Upper lobe of right lung (tissue), 1 donor: Measurements from ENCODE around the gene EFCAB13. TPM values are rescaled to one million over a fixed set of nuclear protein-coding genes. Genes with fewer than 3 reads are reported as not detected.
"Not testable (repeated sequence)": the region's sequence is repeated elsewhere in the genome, so short reads cannot be mapped to it uniquely, and the experiment has no call there.

Experiments used
- ATAC-seq: fragments of 200-7000 bp; cut with Tn5 transposase; one replicate; pipeline ENCODE4 v1.9.1; 2020; ENCODE audit warnings: mild to moderate bottlenecking, moderate library complexity
- DNase-seq: peaks from one replicate; pipeline ENCODE4 v3.0.0-alpha.2; 2020
- H3K27ac ChIP-seq: fragments of 200-600 bp; one replicate; pipeline ENCODE4 v1.8.0; 2022
- H3K27me3 ChIP-seq: fragments of 200-600 bp; one replicate; pipeline ENCODE4 v1.8.0; 2022; ENCODE audit warnings: mild to moderate bottlenecking
- H3K36me3 ChIP-seq: fragments of 200-600 bp; one replicate; pipeline ENCODE4 v1.8.0; 2022
- H3K4me1 ChIP-seq: fragments of 200-600 bp; one replicate; pipeline ENCODE4 v1.8.0; 2022
- H3K4me3 ChIP-seq: fragments of 200-600 bp; one replicate; pipeline ENCODE4 v1.8.0; 2022; ENCODE audit warnings: mild to moderate bottlenecking
- H3K9me3 ChIP-seq: fragments of 200-600 bp; one replicate; pipeline ENCODE4 v1.8.0; 2022
- CTCF ChIP-seq: fragments of 200-600 bp; IDR thresholded peaks from one replicate; pipeline ENCODE4 v1.8.0; 2022; ENCODE audit warnings: antibody characterized with exemption
- intact Hi-C: fragments of 100-400 bp; cut with DNase I; formaldehyde crosslinking; loops from one replicate; pipeline ENCODE4 v1.11.0; 2022
- total RNA-seq: library from RNA; stranded (reverse); fragmentation: NEBNext Ultra II Directional; extraction: Animal tissue kit (Norgen Biotek cat#: 25700); gene quantifications from one replicate; pipeline ENCODE4 v1.2.1, GENCODE V29; 2021
- donor health status: DM: no; HTN: yes; CAD: no; lungs with severe emphysema.

The EFCAB13 gene
- total RNA-seq, 1 donor from 2014 or later, result 11.8 TPM

- no peak overlapping the region for H3K27ac ChIP-seq
- ATAC-seq (no peak), DNase-seq (no peak)
- no peaks in the 10 kb centered on the region for H3K36me3 ChIP-seq
- no peaks in the 10 kb centered on the region for H3K4me1 ChIP-seq
- TF ChIP-seq CTCF, result no peak
- H3K9me3 ChIP-seq, result peaks cover 8% of the 10 kb centered on the region
- intact Hi-C loops, result no loop called here
- H3K27me3 ChIP-seq, result no peaks in the 10 kb centered on the region
- no peak overlapping the region for H3K4me3 ChIP-seq
Measured at GRCh38 chr17:47368262-47368661, 44.5 kb downstream of the EFCAB13 start.

- DNase-seq, H3K36me3 ChIP-seq, intact Hi-C loops, H3K27ac ChIP-seq, H3K9me3 ChIP-seq, ATAC-seq, H3K4me3 ChIP-seq, H3K27me3 ChIP-seq, H3K4me1 ChIP-seq: not testable (repeated sequence)
Measured at GRCh38 chr17:47370899-47371298, 47.1 kb downstream of the EFCAB13 start.

GRCh38 chr17:47373002-47373401 lies 49.2 kb downstream of the EFCAB13 start:
- Histone ChIP-seq H3K4me1 (no peaks in the 10 kb centered on the region), H3K36me3 (no peaks in the 10 kb centered on the region), H3K27ac (no peak overlapping the region), H3K4me3 (no peak overlapping the region), H3K9me3 (peaks cover 8% of the 10 kb centered on the region), H3K27me3 (no peaks in the 10 kb centered on the region)
- intact Hi-C loops, result no loop called here
- no peak for ATAC-seq
- TF ChIP-seq CTCF, result no peak
- no peak for DNase-seq

DNA sequence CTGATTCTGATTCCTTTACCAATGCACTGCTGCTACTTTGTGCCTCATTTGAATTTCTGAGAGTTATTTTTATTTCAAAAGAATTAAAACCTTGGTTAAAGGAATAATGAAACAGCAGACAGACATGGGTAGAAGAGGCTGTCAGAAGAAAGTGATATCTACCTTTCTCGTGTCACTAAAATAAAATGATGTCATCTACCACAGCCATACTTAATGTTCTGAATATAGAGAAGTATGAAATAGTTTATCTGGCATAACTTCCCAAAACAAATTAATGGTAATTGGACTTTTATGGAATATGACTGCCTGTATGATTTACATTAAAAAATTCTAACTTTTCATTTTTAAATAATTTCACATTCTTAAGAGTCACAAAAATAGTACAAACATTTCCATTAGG lies 52.5 kb downstream of the EFCAB13 start:
- no peak for TF ChIP-seq CTCF
- no peaks in the 10 kb centered on the region for H3K27me3 ChIP-seq
- DNase-seq (no peak), ATAC-seq (no peak)
- peaks cover 8% of the 10 kb centered on the region for H3K9me3 ChIP-seq
- intact Hi-C loops, result no loop called here
- no peaks in the 10 kb centered on the region for H3K36me3 ChIP-seq
- no peaks in the 10 kb centered on the region for H3K4me1 ChIP-seq
- H3K4me3 ChIP-seq, result no peak overlapping the region
- H3K27ac ChIP-seq, result no peak overlapping the region

GRCh38 chr17:47388825-47389224 lies 65.1 kb downstream of the EFCAB13 start:
- Histone ChIP-seq H3K4me1 (no peaks in the 10 kb centered on the region), H3K27ac (no peak overlapping the region), H3K9me3 (no peaks in the 10 kb centered on the region), H3K27me3 (no peaks in the 10 kb centered on the region), H3K36me3 (no peaks in the 10 kb centered on the region), H3K4me3 (no peak overlapping the region)
- TF ChIP-seq CTCF, result no peak
- no peak for DNase-seq
- no peak for ATAC-seq
- intact Hi-C loops, result no loop called here

GRCh38 chr17:47397532-47398128 lies 73.9 kb downstream of the EFCAB13 start:
- H3K27me3 ChIP-seq, H3K4me1 ChIP-seq, H3K9me3 ChIP-seq, DNase-seq, ATAC-seq, intact Hi-C loops, H3K36me3 ChIP-seq, H3K27ac ChIP-seq, H3K4me3 ChIP-seq: not testable (repeated sequence)

DNA sequence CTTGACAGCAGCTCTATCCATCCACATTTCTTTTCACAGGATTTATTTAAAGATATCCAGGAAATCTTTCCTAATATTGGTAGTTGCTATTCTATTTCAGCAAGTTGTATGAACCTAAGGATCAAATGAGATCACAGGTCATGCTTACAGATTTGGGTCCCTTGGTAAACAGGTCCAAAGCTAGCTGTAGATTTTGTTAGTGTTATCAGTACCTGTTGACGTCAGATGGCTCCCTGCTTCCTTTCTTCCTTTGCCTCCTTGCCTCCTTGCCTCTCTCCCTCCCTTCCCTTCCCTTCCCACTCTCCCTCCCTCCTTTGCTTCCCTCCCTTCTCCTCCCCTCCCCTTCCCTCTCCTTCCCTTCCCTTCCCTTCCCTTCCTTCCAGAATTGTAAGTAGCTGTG lies 76.6 kb downstream of the EFCAB13 start:
- H3K4me1 ChIP-seq, result no peaks in the 10 kb centered on the region
- no peak for TF ChIP-seq CTCF
- intact Hi-C loops, result no loop called here
- no peak for ATAC-seq
- no peak overlapping the region for H3K27ac ChIP-seq
- H3K27me3 ChIP-seq, result no peaks in the 10 kb centered on the region
- no peak overlapping the region for H3K4me3 ChIP-seq
- peaks cover 4% of the 10 kb centered on the region for H3K36me3 ChIP-seq
- no peaks in the 10 kb centered on the region for H3K9me3 ChIP-seq
- no peak for DNase-seq
